ENCODE data around the gene SLC30A3. TPM values are rescaled to one million over a fixed set of nuclear protein-coding genes. Genes with fewer than 3 reads are reported as not detected.
A peak's percentile ranks its signal among the peaks of the same experiment; 100 is the strongest.

Gene SLC30A3
- polyA plus RNA-seq, 1 donor from 2014 or later, result not detected

DNA sequence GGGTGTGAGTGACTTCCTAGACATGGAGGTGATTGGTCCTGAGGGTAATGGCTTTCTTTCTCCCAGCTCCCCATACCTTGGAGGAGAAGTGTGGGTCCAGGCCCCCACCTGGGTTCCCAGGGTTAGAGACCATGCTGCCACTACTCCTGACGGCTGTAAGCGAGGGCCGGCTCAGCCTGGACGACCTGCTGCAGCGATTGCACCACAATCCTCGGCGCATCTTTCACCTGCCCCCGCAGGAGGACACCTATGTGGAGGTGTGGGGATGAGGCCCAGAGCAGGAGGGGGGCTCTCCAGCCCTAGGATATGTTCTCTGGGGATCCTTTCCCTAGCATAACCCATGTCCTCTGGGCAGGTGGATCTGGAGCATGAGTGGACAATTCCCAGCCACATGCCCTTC is 23.9 kb downstream of the SLC30A3 start:
- no peak overlapping the region for H3K4me3 Mint-ChIP-seq
- H3K27ac Mint-ChIP-seq, result no peak overlapping the region
- H3K4me1 Mint-ChIP-seq, result peaks cover 0 to 2% (median 0%) of the 10 kb centered on the region in 3 donors
- no peaks in the 10 kb centered on the region for H3K27me3 Mint-ChIP-seq
- H3K36me3 Mint-ChIP-seq, result peaks cover 5% of the 10 kb centered on the region
- H3K9me3 Mint-ChIP-seq, result no peaks in the 10 kb centered on the region

DNA sequence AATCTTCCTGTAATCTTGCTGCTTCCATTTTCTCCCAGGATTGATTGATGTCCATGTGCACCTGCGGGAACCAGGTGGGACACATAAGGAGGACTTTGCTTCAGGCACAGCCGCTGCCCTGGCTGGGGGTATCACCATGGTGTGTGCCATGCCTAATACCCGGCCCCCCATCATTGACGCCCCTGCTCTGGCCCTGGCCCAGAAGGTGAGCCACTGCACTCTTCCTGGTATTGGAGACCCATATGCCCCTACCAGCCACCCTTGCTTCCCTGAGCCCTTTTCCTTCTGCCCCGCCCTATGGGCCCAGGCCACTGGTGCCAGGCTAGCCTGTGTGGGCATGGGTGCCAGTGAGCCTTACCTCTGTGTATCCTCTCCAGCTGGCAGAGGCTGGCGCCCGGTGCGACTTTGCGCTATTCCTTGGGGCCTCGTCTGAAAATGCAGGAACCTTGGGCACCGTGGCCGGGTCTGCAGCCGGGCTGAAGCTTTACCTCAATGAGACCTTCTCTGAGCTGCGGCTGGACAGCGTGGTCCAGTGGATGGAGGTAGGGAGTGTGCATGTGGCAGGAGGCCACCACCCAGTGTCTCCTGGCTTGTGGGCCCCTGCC is 25.4 kb downstream of the SLC30A3 start:
- Mint-ChIP-seq H3K36me3 (peaks cover 10% of the 10 kb centered on the region), H3K4me3 (no peak overlapping the region), H3K27ac (no peak overlapping the region), H3K9me3 (no peaks in the 10 kb centered on the region), H3K27me3 (no peaks in the 10 kb centered on the region), H3K4me1 (peaks cover 0 to 2% (median 0%) of the 10 kb centered on the region in 3 donors)

DNA sequence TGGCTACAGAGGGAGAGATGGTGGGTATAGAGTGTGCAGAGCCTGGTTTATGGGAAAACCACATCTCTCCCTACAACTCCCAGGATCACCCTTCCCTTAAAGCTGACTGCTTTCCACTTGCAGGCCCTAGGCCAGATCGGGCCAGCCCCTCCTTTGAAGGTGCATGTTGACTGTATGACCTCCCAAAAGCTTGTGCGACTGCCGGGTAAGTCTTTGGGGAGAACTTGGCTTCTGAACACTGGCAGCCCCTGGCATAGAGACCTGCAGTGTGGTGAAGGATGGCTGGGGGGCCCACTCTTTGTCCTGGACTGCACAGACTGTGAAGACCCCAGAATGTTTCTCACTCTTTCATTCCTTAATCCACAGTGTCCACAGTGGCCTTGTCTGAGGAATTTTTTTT is 26.2 kb downstream of the SLC30A3 start:
- Mint-ChIP-seq H3K27me3 (no peaks in the 10 kb centered on the region), H3K27ac (no peak overlapping the region), H3K36me3 (peaks cover 10% of the 10 kb centered on the region), H3K4me3 (no peak overlapping the region), H3K4me1 (peaks cover 0 to 2% (median 0%) of the 10 kb centered on the region in 3 donors), H3K9me3 (no peaks in the 10 kb centered on the region)

DNA sequence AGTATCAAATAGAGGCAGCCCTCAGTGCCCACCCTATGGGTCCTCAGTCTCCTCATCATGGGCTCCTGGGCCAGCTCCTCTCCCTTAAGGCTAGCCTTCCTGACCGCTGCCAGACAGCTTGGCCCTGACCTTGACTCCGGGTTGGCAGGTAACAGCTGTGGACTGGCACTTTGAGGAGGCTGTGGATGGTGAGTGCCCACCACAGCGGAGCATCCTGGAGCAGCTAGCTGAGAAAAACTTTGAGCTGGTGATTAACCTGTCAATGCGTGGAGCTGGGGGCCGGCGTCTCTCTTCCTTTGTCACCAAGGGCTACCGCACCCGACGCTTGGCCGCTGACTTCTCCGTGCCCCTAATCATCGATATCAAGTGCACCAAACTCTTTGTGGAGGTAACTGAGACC is 26.7 kb downstream of the SLC30A3 start:
- H3K4me1 Mint-ChIP-seq, result peaks cover 0 to 2% (median 0%) of the 10 kb centered on the region in 3 donors
- H3K36me3 Mint-ChIP-seq, result peaks cover 10% of the 10 kb centered on the region
- H3K9me3 Mint-ChIP-seq, result no peaks in the 10 kb centered on the region
- H3K27me3 Mint-ChIP-seq, result no peaks in the 10 kb centered on the region
- no peak overlapping the region for H3K27ac Mint-ChIP-seq
- H3K4me3 Mint-ChIP-seq, result no peak overlapping the region

DNA sequence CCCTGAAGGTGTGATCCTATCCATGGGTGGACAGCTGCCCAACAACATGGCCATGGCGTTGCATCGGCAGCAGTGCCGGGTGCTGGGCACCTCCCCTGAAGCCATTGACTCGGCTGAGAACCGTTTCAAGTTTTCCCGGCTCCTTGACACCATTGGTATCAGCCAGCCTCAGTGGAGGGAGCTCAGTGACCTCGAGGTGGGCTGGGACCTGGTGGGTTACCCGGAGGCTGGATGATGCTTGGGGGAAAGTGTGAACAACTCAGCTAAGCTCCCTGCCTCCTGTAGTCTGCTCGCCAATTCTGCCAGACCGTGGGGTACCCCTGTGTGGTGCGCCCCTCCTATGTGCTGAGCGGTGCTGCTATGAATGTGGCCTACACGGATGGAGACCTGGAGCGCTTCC is 29.5 kb downstream of the SLC30A3 start:
- peaks cover 0 to 2% (median 0%) of the 10 kb centered on the region in 3 donors for H3K4me1 Mint-ChIP-seq
- no peak overlapping the region for H3K27ac Mint-ChIP-seq
- H3K36me3 Mint-ChIP-seq, result peaks cover 8% of the 10 kb centered on the region
- H3K27me3 Mint-ChIP-seq, result no peaks in the 10 kb centered on the region
- no peaks in the 10 kb centered on the region for H3K9me3 Mint-ChIP-seq
- H3K4me3 Mint-ChIP-seq, result no peak overlapping the region

DNA sequence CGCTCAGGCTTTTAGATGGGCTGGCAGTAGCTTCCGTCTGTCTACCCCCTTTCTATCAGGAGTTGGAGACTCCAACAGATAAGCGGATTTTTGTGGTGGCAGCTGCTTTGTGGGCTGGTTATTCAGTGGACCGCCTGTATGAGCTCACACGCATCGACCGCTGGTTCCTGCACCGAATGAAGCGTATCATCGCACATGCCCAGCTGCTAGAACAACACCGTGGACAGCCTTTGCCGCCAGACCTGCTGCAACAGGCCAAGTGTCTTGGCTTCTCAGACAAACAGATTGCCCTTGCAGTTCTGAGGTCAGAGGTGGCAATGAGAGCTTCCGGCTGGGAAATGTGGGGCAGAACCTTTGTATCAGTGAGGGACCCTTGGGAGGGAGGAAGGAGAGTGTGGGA is 30.9 kb downstream of the SLC30A3 start:
- H3K36me3 Mint-ChIP-seq, result peaks cover 11% of the 10 kb centered on the region
- H3K27me3 Mint-ChIP-seq, result no peaks in the 10 kb centered on the region
- H3K27ac Mint-ChIP-seq, result peak overlapping the region in 1 of 3 donors; percentile 62
- H3K4me1 Mint-ChIP-seq, result no peaks in the 10 kb centered on the region
- H3K9me3 Mint-ChIP-seq, result no peaks in the 10 kb centered on the region
- no peak overlapping the region for H3K4me3 Mint-ChIP-seq

DNA sequence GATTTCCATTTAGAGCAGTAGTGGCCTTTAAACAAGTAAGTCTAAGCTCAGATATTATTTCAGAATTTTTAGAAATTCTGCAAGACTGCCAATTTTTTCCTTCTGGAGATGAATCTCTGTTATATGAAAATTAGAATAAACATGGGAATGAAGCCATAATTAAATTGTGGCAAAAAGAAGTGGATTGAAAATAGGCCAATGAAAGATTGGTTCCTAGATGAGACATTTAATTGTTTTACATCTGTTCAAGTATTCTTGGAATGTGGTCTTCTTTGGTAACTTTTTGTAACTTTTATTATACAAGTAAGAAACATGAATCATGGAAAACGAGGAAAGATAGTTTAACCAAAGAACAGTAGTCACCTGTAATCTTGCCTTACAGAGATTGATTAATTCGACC is 35.3 kb downstream of the SLC30A3 start:
- Mint-ChIP-seq H3K36me3 (peaks cover 9% of the 10 kb centered on the region), H3K27me3 (no peaks in the 10 kb centered on the region), H3K9me3 (no peaks in the 10 kb centered on the region), H3K4me1 (no peaks in the 10 kb centered on the region), H3K27ac (no peak overlapping the region), H3K4me3 (no peak overlapping the region)

DNA sequence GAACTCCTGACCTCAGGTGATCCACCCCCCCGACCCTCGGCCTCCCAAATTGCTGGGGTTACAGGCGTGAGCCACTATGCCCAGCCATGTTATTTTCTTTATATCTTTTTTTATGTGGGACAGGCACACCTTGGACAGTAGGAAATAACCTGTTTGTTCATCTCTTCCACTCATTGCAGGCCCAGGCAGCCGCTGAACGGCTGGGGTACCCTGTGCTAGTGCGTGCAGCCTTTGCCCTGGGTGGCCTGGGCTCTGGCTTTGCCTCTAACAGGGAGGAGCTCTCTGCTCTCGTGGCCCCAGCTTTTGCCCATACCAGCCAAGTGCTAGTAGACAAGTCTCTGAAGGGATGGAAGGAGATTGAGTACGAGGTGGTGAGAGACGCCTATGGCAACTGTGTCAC is 37.3 kb downstream of the SLC30A3 start:
- no peaks in the 10 kb centered on the region for H3K27me3 Mint-ChIP-seq
- no peaks in the 10 kb centered on the region for H3K4me1 Mint-ChIP-seq
- H3K27ac Mint-ChIP-seq, result no peak overlapping the region
- H3K36me3 Mint-ChIP-seq, result peaks cover 11% of the 10 kb centered on the region
- no peaks in the 10 kb centered on the region for H3K9me3 Mint-ChIP-seq
- no peak overlapping the region for H3K4me3 Mint-ChIP-seq

DNA sequence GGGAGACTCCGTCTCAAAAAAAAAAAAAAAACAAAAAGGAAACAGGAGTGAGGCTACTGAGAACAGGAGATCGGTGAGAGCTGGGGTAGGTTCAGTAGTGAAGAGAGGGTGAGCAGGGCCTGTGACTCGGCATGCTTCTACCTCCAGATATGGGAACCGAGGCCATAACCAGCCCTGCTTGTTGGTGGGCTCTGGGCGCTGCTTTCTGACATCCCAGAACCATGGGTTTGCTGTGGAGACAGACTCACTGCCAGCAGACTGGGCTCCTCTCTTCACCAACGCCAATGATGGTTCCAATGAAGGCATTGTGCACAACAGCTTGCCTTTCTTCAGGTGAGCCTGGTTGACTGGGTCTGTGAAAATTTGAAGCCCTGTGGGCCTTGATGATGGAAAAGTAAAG is 39.4 kb downstream of the SLC30A3 start:
- peaks cover 11% of the 10 kb centered on the region for H3K36me3 Mint-ChIP-seq
- H3K27ac Mint-ChIP-seq, result no peak overlapping the region
- H3K4me1 Mint-ChIP-seq, result peaks cover 5 to 8% (median 6%) of the 10 kb centered on the region in 3 donors
- H3K27me3 Mint-ChIP-seq, result no peaks in the 10 kb centered on the region
- no peak overlapping the region for H3K4me3 Mint-ChIP-seq
- no peaks in the 10 kb centered on the region for H3K9me3 Mint-ChIP-seq

DNA sequence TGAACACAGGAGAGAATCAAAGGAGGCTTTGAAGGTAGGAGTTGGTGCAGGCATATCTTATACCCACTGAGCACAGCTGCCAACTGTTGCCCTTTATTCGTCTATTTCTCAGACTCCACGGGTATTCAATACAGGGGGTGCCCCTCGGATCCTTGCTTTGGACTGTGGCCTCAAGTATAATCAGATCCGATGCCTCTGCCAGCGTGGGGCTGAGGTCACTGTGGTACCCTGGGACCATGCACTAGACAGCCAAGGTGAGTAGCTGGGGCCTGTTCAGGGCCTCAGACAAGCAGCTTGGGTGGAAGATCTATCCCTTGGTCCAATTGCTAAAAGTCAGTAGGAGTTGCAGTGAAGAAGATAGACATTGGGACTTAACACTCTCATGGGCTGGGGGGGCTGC is 40.4 kb downstream of the SLC30A3 start:
- H3K27me3 Mint-ChIP-seq, result no peaks in the 10 kb centered on the region
- peaks cover 13 to 14% (median 13%) of the 10 kb centered on the region in 3 donors for H3K4me1 Mint-ChIP-seq
- H3K9me3 Mint-ChIP-seq, result no peaks in the 10 kb centered on the region
- H3K4me3 Mint-ChIP-seq, result no peak overlapping the region
- peaks cover 8% of the 10 kb centered on the region for H3K36me3 Mint-ChIP-seq
- peak overlapping the region in 1 of 3 donors; percentile 43 for H3K27ac Mint-ChIP-seq

DNA sequence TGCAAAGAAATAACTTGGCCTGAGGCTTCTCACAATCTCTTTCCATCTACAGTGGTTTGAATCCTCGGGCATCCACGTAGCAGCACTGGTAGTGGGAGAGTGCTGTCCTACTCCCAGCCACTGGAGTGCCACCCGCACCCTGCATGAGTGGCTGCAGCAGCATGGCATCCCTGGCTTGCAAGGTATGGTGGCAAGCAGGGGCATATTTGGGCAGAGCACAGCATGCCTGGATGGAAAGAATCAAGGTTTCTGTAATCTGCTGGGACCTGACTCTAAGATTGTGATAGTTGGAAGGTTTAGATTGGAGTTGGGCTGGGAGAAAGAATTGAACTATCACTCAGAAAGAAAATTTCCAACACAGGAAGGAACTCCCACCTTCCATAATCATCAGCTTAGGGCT is 41.7 kb downstream of the SLC30A3 start:
- Mint-ChIP-seq H3K27me3 (no peaks in the 10 kb centered on the region), H3K27ac (peak overlapping the region in 1 of 3 donors; percentile 33), H3K4me3 (peak overlapping the region in 1 of 4 donors; percentile 28), H3K4me1 (peaks cover 13 to 22% (median 20%) of the 10 kb centered on the region in 3 donors), H3K9me3 (no peaks in the 10 kb centered on the region), H3K36me3 (peaks cover 6% of the 10 kb centered on the region)

DNA sequence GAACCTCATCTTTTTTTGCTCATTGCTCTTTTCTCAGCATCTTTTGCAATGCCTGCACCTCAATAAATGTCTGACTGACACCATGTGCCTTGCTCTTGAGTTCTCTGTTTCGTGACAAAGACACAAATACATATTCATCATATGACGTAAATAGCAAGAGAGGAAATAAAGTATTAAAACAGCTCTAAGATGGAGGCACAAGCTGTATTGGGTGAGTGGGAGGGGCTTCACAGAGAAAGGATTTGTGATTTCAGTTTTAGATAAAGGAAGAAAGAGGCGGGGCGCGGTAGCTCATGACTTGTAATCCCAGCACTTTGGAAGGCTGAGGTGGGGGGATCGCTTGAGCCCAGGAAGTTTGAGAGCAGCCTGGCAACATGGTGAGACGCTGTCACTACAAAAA is 42.8 kb downstream of the SLC30A3 start:
- Mint-ChIP-seq H3K4me1 (peaks cover 13 to 22% (median 20%) of the 10 kb centered on the region in 3 donors), H3K36me3 (peaks cover 6% of the 10 kb centered on the region), H3K27me3 (no peaks in the 10 kb centered on the region), H3K4me3 (no peak overlapping the region), H3K27ac (no peak overlapping the region), H3K9me3 (no peaks in the 10 kb centered on the region)

DNA sequence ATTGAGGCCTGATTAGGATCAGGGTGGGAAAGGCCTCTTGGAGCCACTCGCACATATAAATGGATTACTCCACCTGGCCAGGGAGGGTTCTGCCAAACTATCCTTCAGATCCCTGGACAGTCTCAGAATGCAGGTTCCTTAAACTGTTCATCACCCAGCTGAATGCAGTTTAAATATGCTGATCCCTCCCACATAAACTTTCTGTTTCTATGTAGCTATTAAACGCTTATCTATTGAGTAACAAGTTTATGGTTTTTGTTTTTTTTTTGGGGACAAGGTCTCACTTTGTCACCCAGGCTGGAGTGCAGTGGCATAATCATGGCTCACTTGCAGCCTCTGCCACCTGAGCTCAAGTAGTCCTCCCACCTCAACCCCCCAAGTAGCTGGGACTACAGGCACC is 43.8 kb downstream of the SLC30A3 start:
- peaks cover 3% of the 10 kb centered on the region for H3K36me3 Mint-ChIP-seq

DNA sequence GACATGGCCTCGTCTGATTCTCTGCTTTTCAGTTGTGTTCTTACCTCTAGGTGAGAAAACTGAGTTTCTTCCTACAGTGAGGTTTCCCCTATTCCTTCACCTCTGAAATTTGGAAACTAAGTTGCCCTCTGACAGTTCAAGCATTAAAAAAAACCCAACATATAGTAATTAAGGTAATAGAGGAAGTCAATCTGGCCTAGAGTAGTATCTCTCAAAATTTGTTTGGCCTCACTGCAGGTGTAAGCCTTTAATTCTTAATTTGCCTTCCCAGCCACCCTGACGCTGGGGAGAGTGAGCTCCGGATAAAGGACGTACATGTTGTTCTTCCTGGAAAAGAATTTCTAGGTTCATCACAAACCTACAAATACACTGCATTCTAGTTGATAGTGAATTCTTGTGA is 44.2 kb downstream of the SLC30A3 start:
- Mint-ChIP-seq H3K27ac (peak overlapping the region in 2 of 3 donors; percentile 2 to 88), H3K4me1 (peaks cover 14 to 23% (median 21%) of the 10 kb centered on the region in 3 donors), H3K27me3 (no peaks in the 10 kb centered on the region), H3K4me3 (peak overlapping the region in 3 of 4 donors; percentile 77 to 89 (median 89)), H3K9me3 (no peaks in the 10 kb centered on the region), H3K36me3 (peaks cover 3% of the 10 kb centered on the region)

More for the DNA sequence above, 43.8 kb downstream of the SLC30A3 start:
- peak overlapping the region in 2 of 4 donors; percentile 77 to 89 for H3K4me3 Mint-ChIP-seq
- H3K4me1 Mint-ChIP-seq, result peaks cover 13 to 22% (median 20%) of the 10 kb centered on the region in 3 donors
- H3K27ac Mint-ChIP-seq, result peak overlapping the region in 1 of 3 donors; percentile 88
- H3K9me3 Mint-ChIP-seq, result no peaks in the 10 kb centered on the region
- H3K27me3 Mint-ChIP-seq, result no peaks in the 10 kb centered on the region

DNA sequence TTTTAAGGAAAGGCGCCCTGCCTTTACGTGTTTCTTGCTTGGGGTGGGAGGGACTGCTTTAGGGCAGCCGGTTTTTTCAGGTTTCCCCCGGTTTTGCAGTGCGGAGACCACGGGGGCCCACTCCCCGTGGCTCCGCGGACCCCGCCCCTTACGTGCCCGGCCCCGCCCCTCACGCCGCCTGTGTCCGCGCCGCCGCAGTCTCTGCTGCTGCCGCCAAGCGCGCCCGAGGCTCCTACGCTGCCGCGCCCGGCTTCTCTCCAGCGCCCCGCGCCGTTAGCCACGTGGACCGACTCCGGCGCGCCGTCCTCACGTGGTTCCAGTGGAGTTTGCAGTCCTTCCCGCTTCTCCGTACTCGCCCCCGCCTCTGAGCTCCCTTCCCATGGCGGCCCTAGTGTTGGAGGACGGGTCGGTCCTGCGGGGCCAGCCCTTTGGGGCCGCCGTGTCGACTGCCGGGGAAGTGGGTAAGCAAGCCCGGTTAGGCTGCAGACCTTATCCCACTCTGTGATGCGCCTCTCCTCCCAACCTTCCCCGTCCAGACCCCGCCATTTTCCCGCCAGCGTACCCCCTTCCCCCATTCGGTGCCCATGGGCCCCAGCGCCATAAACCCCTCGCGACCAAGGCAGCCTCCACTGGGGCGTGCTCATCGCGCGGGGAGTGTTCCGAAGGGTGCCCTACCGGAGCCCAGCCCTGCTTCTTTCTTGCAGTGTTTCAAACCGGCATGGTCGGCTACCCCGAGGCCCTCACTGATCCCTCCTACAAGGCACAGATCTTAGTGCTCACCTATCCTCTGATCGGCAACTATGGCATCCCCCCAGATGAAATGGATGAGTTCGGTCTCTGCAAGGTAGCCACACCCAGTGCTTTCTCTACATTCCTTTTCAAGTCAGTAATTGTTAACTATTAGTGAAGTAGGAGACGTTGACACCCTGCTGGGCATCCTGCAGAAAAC is 45.4 kb downstream of the SLC30A3 start, which contains the start of gene CAD:
CAD (plus strand) TSS at position 197 of the 949 bp plus-strand sequence; CDS start at position 380, 183 bp downstream.
- peaks cover 4% of the 10 kb centered on the region for H3K36me3 Mint-ChIP-seq
- no peaks in the 10 kb centered on the region for H3K9me3 Mint-ChIP-seq
- peak within 1 kb of the TSS; percentile 89 to 98 (median 92) for H3K4me3 Mint-ChIP-seq
- H3K4me1 Mint-ChIP-seq, result peaks cover 22 to 32% (median 28%) of the 10 kb centered on the region in 3 donors
- H3K27ac Mint-ChIP-seq, result peak within 1 kb of the TSS; percentile 88 to 91 (median 89)
- no peaks in the 10 kb centered on the region for H3K27me3 Mint-ChIP-seq

All from IgD-negative memory B cell (primary cell).